ENCODE data around the gene SNX33.
"Not testable (repeated sequence)": the region's sequence is repeated elsewhere in the genome, so short reads cannot be mapped to it uniquely, and the experiment has no call there.

SNX33 gene

DNA sequence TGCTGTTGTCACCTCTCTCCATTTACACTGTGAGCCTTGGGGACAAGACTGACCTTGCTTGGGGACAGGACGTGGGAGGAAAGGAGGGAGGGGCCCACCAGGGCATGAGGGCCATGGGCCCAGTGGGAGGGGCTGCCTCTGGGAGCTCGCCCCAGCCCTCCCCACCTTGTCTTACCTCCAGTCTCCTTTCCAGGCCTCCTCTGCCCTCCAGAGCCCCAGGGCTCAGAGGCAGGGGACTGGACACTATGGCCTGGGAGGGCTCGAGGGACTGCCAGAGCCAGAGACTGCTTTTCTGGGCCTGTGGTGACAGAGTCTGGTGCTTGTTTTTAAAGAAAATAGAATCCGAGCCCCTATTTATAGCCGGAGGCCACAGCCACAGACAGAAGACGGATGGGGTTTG is 54.7 kb downstream of the SNX33 start:
- DNase-seq, result no peak

DNA sequence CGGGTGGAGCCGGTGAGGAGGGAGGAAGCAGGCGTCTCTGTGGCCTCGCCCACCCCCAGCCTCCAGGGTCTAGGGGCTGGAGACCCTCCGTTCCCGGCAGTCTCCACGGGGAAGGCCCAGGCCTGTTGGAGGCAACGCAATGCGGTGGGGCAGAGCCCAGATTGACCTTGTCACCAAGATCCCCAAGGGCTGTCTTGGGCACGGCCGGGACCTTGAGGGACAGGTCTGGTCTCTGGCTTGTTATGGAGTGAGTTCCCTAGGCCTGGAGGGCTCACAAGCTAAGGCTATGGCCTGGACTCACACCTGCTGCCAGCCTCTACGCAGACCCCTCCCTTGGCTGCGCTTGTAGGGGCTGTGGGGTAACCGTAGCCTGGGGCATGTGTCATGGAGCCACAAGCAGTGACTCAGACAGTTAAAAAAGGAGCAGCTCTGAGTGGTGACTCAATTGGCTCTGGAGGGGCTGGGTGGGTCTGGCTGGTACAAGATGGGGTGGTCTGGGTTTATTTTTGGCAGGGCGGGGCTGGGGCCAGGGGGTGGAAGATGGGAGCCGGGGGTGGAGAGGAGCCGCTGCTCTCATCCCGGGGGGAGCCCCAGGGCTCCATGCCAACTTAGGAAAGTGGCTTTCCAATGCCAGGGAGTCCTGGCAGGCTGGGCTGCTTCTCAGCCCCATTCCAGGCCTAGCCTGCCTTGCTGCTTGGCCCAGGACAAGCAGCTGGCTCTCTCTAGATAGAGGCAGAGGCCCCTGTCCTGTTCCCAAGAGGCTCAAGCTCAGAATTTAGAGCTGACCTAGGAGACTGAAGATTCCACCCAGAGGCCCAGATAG is 55.9 kb downstream of the SNX33 start:
- not testable (repeated sequence) for DNase-seq

DNA sequence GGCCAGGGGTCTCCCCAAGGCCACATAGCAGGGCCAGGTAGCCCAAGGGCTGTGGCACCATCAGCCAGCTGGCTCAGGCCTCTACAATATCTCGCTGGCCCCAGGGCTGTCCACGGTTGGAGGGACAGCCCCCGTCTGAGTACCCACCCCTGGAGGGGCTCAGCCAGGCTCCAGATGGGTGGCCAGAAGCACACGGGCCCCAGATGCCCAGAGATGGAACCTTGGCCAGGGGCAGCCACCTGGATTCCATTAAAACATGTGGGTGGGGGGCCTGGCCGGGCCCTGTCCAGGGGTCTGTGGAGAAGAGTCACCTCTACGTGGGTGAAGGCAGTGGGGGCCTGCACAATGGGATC is 56.5 kb downstream of the SNX33 start:
- DNase-seq, result no peak

DNA sequence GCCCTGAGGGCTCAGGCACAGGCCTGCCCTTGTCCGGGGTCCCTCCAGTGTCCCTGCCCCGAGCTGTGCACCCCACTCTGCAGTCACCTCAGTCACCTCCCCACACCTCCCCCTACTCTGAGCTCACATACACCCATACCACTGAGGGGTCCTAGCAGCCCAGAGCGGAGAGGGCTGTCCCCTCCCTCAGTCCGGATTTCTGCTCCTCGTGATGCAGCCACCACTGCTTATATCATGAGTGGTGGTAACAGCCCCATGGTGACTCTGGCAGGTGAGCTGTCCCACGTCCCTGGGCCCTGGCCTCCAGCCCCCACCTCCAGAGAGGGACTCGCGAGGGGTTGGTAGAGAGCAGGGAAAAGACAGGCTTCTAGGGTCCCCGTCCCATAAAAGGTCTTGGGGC is 56.9 kb downstream of the SNX33 start:
- no peak for DNase-seq

DNA sequence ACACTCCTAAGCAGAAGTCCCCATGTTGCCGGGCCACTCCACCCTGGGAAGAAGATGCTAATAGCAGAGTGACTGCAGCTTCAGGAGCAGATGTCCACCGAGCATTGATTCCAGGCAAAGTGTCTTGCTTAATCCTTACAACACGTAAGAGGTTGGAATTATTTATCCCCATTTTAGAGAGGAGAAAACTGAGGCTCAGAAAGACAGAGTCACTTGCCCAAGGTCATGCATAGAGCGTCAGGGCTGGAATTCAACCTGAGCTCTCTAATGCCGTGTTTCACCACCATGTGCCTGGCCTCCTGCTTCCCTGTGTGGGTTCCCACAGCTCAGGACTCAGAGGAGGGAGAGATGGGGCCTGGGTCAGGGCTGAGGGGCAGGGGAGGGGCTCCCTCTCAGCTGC is 57.7 kb downstream of the SNX33 start:
- DNase-seq, result not testable (repeated sequence)

DNA sequence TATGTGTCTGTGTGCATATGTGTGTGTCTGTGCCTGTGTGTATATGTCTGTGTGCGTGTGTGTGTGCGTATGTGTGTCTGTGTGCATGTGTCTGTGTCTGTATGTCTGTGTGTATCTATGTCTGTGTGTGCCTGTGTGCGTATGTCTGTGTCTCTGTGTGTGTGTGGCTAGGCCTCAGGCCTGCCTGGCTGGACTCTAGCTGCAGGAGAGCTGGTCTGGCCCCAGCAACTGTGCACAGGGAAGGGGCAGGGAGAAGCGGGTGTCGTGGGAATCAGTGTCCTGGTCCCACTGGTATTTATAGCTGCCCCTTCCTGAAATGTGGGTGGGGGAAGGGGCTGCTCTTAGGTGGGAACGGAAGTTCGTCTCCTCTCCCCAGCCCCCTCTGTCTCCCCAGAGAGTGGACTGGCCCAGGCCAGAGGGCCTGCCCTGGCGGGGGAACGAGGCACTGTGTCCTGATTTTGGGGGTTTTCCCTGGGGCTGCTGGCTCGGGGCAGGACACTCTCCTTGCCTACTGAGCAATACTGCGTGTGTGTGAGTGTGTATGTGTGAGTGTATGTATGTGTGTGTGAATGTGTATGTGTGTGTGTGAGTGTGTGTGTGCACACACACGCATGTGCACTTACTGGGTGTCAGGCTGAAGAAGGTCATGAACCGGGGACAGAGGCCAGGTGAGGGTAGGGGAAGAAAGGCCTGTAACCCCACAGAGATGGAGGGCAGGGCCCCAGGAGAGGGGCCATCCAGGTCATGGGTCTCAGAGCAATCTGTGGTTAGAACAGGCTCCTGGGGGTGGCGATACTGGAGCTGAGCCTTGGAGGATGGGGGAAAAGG is 58.4 kb downstream of the SNX33 start:
- DNase-seq, result no peak

DNA sequence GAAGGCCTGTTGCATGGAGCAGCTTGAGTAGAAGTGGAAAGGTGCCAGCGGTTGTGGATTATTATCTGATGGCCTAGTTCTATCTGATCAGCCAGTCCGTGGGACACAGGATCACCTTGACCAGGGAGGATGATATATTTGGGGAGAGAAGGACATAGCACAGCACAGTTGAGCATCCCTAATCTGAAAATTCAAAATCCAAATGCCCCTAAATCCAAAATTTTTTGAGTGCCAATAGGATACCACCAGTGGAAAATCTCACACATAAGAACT is 58.9 kb downstream of the SNX33 start:
- no peak for DNase-seq

DNA sequence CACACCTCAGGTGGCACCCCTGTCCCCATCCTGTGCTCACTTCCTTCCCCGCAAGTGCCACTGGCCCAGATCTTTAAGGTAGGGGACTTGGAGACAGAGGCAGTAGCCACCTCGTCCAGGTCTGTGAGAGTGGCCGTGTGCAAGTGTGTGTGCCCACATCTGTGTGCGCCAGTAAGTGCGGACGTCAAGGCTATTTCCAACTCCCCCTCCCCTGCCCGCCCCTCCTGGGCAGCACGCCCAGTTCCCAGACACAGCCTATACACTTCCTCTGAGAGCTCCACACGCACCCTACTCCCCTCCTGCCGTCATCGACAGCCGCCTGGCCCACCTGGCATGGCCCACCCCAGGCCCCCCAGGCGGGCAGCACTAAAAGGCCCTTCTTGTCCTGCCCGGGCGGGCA is 61.7 kb downstream of the SNX33 start:
- not testable (repeated sequence) for DNase-seq

DNA sequence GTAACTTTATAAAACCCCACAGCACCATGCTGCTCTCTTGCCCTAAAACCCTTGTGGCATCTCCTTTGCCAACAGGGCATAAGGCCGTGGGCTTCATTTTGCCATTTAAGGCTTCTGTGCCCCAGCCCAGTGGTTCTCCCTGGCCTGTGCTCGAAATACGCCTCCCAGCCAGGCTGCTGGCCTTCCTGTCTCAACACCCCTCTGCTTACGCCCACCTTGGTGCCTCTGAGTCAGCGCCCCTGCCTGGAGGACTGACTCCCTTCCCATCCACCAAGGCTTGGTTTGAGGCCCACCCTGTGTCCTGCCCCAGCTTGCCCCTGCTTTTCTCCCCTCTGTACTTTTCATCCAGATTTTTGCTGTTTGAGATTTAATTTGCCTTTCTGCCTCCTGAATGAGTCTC is 63.2 kb downstream of the SNX33 start:
- not testable (repeated sequence) for DNase-seq

DNA sequence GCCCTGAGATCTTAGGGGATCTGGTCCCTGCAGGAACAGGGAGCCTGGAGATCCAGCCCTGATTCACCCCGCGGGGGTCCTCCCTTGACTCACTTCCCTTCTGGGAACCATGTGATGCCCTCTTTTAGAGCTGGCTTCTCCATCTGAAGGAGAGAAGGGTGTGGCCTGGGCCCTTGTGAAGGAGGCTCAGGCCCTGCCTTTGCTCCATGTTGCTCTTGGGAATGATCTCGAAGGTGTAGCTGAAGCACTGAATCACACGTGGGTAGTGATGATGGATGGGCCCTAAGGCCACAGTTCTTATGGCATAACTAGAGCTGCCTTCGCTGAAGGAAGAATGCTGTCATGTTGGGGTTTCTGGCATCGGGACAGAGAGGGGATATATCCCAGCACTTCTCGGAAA is 63.8 kb downstream of the SNX33 start:
- DNase-seq, result not testable (repeated sequence)
